Measurements from ENCODE around the gene EPHB6.

- TF ChIP-seq POLR2A (IDR thresholded peaks at IDR 0.05) (no peak), EP300 (IDR thresholded peaks at IDR 0.05) (no peak)
- TF ChIP-seq, protein P1, sequence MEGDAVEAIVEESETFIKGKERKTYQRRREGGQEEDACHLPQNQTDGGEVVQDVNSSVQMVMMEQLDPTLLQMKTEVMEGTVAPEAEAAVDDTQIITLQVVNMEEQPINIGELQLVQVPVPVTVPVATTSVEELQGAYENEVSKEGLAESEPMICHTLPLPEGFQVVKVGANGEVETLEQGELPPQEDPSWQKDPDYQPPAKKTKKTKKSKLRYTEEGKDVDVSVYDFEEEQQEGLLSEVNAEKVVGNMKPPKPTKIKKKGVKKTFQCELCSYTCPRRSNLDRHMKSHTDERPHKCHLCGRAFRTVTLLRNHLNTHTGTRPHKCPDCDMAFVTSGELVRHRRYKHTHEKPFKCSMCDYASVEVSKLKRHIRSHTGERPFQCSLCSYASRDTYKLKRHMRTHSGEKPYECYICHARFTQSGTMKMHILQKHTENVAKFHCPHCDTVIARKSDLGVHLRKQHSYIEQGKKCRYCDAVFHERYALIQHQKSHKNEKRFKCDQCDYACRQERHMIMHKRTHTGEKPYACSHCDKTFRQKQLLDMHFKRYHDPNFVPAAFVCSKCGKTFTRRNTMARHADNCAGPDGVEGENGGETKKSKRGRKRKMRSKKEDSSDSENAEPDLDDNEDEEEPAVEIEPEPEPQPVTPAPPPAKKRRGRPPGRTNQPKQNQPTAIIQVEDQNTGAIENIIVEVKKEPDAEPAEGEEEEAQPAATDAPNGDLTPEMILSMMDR (IDR thresholded peaks at IDR 0.05): peak; percentile 66 to 88 (median 76)
Observed at GRCh38 chr7:142853739-142854371, 1.0 kb upstream of the EPHB6 start.

All from sigmoid colon (tissue), 4 donors.